Measurements from ENCODE around the gene ZNF215. TPM values are rescaled to one million over a fixed set of nuclear protein-coding genes. Genes with fewer than 3 reads are reported as not detected.
A peak's percentile ranks its signal among the peaks of the same experiment; 100 is the strongest.
"Not testable (repeated sequence)": the region's sequence is repeated elsewhere in the genome, so short reads cannot be mapped to it uniquely, and the experiment has no call there.

ZNF215 gene
- 1 to 10 TPM; 1.6 to 3.8 (median 3.2) TPM for polyA plus RNA-seq (ENCODE audit: insufficient read length in 4 of 4)

- peak in 2 of 4 donors; percentile 16 to 36 for DNase-seq (ENCODE audit: low read depth in 4 of 4, low spot score in 3 of 4)
These were observed at the start of gene ZNF215 for GRCh38 chr11:6926208-6927029. Gene ZNF215, plus strand, starts transcription at chr11:6926426. Its CDS starts 5,847 bp downstream, at chr11:6932273.

GRCh38 chr11:6876914-6877313 lies 49.3 kb upstream of the ZNF215 start:
- DNase-seq (ENCODE audit: low read depth in 4 of 4, low spot score in 3 of 4), result no peak

GRCh38 chr11:6882751-6883150 lies 43.5 kb upstream of the ZNF215 start:
- DNase-seq (ENCODE audit: low read depth in 4 of 4, low spot score in 3 of 4), result no peak

- not testable (repeated sequence) for DNase-seq (ENCODE audit: low read depth in 4 of 4, low spot score in 3 of 4)
These were observed 38.5 kb upstream of the ZNF215 start for GRCh38 chr11:6887711-6888110.

- DNase-seq (ENCODE audit: low read depth in 4 of 4, low spot score in 3 of 4), result no peak
These were observed 37.4 kb upstream of the ZNF215 start for GRCh38 chr11:6888830-6889229.

GRCh38 chr11:6889835-6890234 lies 36.4 kb upstream of the ZNF215 start:
- no peak for DNase-seq (ENCODE audit: low read depth in 4 of 4, low spot score in 3 of 4)

- no peak for DNase-seq (ENCODE audit: low read depth in 4 of 4, low spot score in 3 of 4)
These were observed 33.8 kb upstream of the ZNF215 start, which contains the start of gene OR2D2 for GRCh38 chr11:6892400-6892799. Gene OR2D2, minus strand, starts transcription at chr11:6892500. Its CDS starts 0 bp downstream, at chr11:6892500.

- DNase-seq (ENCODE audit: low read depth in 4 of 4, low spot score in 3 of 4), result no peak
These were observed 32.1 kb upstream of the ZNF215 start for GRCh38 chr11:6894097-6894496.

GRCh38 chr11:6895010-6895409 lies 31.2 kb upstream of the ZNF215 start:
- DNase-seq (ENCODE audit: low read depth in 4 of 4, low spot score in 3 of 4), result no peak

GRCh38 chr11:6898911-6899310 lies 27.3 kb upstream of the ZNF215 start:
- no peak for DNase-seq (ENCODE audit: low read depth in 4 of 4, low spot score in 3 of 4)

GRCh38 chr11:6900327-6900999 lies 25.8 kb upstream of the ZNF215 start:
- no peak for DNase-seq (ENCODE audit: low read depth in 4 of 4, low spot score in 3 of 4)

- not testable (repeated sequence) for DNase-seq (ENCODE audit: low read depth in 4 of 4, low spot score in 3 of 4)
These were observed 21.4 kb upstream of the ZNF215 start for GRCh38 chr11:6904804-6905203.

- no peak for DNase-seq (ENCODE audit: low read depth in 4 of 4, low spot score in 3 of 4)
These were observed 14.8 kb upstream of the ZNF215 start for GRCh38 chr11:6911378-6911777.

- no peak for DNase-seq (ENCODE audit: low read depth in 4 of 4, low spot score in 3 of 4)
These were observed 14.3 kb upstream of the ZNF215 start for GRCh38 chr11:6911948-6912347.

- DNase-seq (ENCODE audit: low read depth in 4 of 4, low spot score in 3 of 4), result no peak
These were observed 6.5 kb upstream of the ZNF215 start for GRCh38 chr11:6919698-6920097.

- DNase-seq (ENCODE audit: low read depth in 4 of 4, low spot score in 3 of 4), result no peak
These were observed 5.5 kb upstream of the ZNF215 start, which contains the start of gene OR2D3 for GRCh38 chr11:6920702-6921101. Gene OR2D3, plus strand, starts transcription at chr11:6921002. Its CDS starts 0 bp downstream, at chr11:6921002.

GRCh38 chr11:6925007-6925577 lies 1.1 kb upstream of the ZNF215 start:
- DNase-seq (ENCODE audit: low read depth in 4 of 4, low spot score in 3 of 4), result no peak

- DNase-seq (ENCODE audit: low read depth in 4 of 4, low spot score in 3 of 4), result no peak
These were observed 504 bp upstream of the ZNF215 start for GRCh38 chr11:6925636-6926207.

- no peak for DNase-seq (ENCODE audit: low read depth in 4 of 4, low spot score in 3 of 4)
These were observed 898 bp downstream of the ZNF215 start for GRCh38 chr11:6927030-6927617.

GRCh38 chr11:6928916-6929315 lies 2.7 kb downstream of the ZNF215 start:
- DNase-seq (ENCODE audit: low read depth in 4 of 4, low spot score in 3 of 4), result no peak

Measured in left renal pelvis (tissue), 4 donors.